ENCODE data around the gene NAA16.
"Not testable (repeated sequence)": the region's sequence is repeated elsewhere in the genome, so short reads cannot be mapped to it uniquely, and the experiment has no call there.

NAA16 gene

DNA sequence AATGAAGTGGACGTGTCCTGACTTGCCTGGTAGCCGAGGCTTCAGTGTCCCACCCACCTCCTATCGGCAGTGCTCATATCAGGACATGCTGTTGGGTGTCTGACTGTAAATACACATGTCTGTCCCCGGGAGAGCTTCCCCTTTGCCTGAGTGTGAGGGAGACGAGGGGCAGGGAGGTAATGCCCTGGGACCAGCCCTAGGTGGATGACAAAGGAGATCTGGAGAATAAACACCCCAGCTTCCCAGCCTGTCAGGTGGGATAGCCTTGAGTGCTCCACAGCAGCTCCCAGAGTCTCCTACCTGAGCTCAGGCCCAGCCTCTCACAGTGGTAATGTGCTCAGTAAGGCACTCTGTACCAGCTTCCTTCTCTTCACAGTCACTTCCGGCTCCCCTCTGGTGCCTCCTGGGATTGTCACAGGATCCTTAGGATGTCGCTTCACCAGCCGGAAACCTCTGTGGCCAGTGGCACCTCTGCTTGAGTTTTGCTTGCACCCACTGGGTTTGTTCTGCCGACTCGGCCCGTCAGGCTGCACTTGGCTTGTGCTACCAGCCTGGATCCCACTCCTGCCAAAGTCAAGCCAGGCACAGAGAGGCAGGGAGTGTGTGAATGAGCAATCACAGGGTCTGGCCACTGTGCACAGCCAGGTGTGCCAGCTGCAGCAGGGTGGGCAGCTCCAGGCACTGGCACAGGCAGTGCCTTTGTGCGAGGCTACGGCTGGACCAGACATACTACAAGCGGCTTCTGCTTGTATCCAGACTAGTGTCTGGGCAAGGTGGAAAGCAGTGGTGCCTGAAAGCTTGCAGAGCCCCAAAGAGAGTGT is 91.8 kb downstream of the NAA16 start:
- no peaks in the 10 kb centered on the region for H3K9me3 Mint-ChIP-seq (ENCODE audit: low read depth)
- H3K36me3 Mint-ChIP-seq: no peaks in the 10 kb centered on the region
- H3K27me3 Mint-ChIP-seq: no peaks in the 10 kb centered on the region
- no peak overlapping the region for H3K4me3 Mint-ChIP-seq
- H3K27ac Mint-ChIP-seq: no peak overlapping the region
- H3K4me1 Mint-ChIP-seq (ENCODE audit: low read depth): no peaks in the 10 kb centered on the region

DNA sequence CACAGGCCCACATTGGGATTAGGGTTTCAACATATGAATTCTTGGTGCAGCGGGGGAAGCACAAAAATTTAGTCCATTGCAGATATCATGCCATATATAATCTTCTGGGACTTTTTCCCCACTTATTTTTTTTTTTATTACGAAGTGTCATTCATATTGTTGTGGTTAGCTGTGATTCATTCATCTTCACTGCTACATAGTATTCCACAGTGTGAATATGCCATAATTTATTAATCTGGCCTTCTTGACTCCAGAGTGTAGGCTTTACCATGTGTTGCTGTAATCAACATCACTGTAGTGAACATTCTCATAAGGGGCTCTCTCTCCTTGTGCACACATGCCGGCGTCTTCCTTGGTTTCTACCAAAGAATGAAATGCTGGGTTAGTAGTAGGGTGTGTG is 92.9 kb downstream of the NAA16 start:
- Mint-ChIP-seq H3K9me3 (ENCODE audit: low read depth) (no peaks in the 10 kb centered on the region), H3K36me3 (no peaks in the 10 kb centered on the region), H3K4me1 (ENCODE audit: low read depth) (no peaks in the 10 kb centered on the region), H3K4me3 (no peak overlapping the region), H3K27ac (no peak overlapping the region), H3K27me3 (no peaks in the 10 kb centered on the region)

DNA sequence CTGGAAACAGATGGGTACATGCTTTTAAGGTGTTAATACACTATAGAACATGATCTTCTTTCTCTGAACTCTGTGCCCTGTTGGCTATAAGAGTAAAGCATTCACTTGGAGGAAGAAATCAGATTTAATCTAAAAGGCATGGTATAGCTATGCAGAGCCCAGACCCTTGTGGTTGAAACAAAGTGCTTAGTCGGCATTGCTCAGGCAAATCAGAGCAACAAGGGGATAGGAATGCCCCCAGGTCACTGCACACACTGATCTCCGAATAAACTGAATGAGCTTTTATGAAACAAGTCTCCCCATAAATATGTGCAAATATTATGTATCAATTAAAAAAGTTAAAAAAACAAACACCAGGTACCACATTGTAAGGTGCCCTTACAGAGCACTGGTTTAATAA is 94.3 kb downstream of the NAA16 start:
- Mint-ChIP-seq H3K36me3 (no peaks in the 10 kb centered on the region), H3K4me3 (no peak overlapping the region), H3K27me3 (no peaks in the 10 kb centered on the region), H3K4me1 (ENCODE audit: low read depth) (no peaks in the 10 kb centered on the region), H3K9me3 (ENCODE audit: low read depth) (no peaks in the 10 kb centered on the region), H3K27ac (no peak overlapping the region)

DNA sequence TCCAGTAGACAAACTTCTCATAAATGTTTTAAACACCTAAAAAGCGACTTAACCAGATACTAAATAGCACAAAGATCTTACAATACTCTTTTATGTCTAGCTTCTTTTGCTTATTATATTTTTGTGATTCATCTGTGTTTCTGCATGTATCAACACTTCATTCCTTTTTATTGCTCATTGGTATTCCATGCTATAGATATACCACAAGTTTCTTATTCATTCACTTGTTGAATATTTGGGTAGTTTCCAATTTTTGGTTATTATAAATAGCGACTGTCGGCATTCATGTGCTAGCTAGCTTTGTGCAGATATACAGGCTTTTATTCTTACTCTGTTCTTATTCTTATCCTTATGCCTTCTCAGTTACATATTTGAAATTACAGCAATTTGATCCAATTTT is 96.3 kb downstream of the NAA16 start:
- no peaks in the 10 kb centered on the region for H3K36me3 Mint-ChIP-seq
- H3K27ac Mint-ChIP-seq: no peak overlapping the region
- no peak overlapping the region for H3K4me3 Mint-ChIP-seq
- no peaks in the 10 kb centered on the region for H3K4me1 Mint-ChIP-seq (ENCODE audit: low read depth)
- no peaks in the 10 kb centered on the region for H3K27me3 Mint-ChIP-seq
- H3K9me3 Mint-ChIP-seq (ENCODE audit: low read depth): no peaks in the 10 kb centered on the region

- no peak overlapping the region for H3K4me3 Mint-ChIP-seq
- no peaks in the 10 kb centered on the region for H3K36me3 Mint-ChIP-seq
- H3K27ac Mint-ChIP-seq: no peak overlapping the region
- H3K4me1 Mint-ChIP-seq (ENCODE audit: low read depth): no peaks in the 10 kb centered on the region
- no peaks in the 10 kb centered on the region for H3K27me3 Mint-ChIP-seq
- no peaks in the 10 kb centered on the region for H3K9me3 Mint-ChIP-seq (ENCODE audit: low read depth)
Observed at GRCh38 chr13:41408121-41408520, 97.1 kb downstream of the NAA16 start.

GRCh38 chr13:41408746-41409145 is 97.7 kb downstream of the NAA16 start:
- Mint-ChIP-seq H3K27me3 (no peaks in the 10 kb centered on the region), H3K4me1 (ENCODE audit: low read depth) (no peaks in the 10 kb centered on the region), H3K27ac (no peak overlapping the region), H3K9me3 (ENCODE audit: low read depth) (no peaks in the 10 kb centered on the region), H3K36me3 (no peaks in the 10 kb centered on the region), H3K4me3 (no peak overlapping the region)

- Mint-ChIP-seq H3K36me3 (no peaks in the 10 kb centered on the region), H3K9me3 (ENCODE audit: low read depth) (no peaks in the 10 kb centered on the region), H3K27me3 (no peaks in the 10 kb centered on the region), H3K27ac (no peak overlapping the region), H3K4me3 (no peak overlapping the region), H3K4me1 (ENCODE audit: low read depth) (no peaks in the 10 kb centered on the region)
Observed at GRCh38 chr13:41409611-41410010, 98.5 kb downstream of the NAA16 start.

GRCh38 chr13:41411060-41411459 is 100.0 kb downstream of the NAA16 start:
- Mint-ChIP-seq H3K4me3 (no peak overlapping the region), H3K27ac (no peak overlapping the region), H3K36me3 (no peaks in the 10 kb centered on the region), H3K27me3 (no peaks in the 10 kb centered on the region), H3K9me3 (ENCODE audit: low read depth) (no peaks in the 10 kb centered on the region), H3K4me1 (ENCODE audit: low read depth) (no peaks in the 10 kb centered on the region)

GRCh38 chr13:41411522-41411921 is 100.5 kb downstream of the NAA16 start:
- H3K27me3 Mint-ChIP-seq: no peaks in the 10 kb centered on the region
- no peaks in the 10 kb centered on the region for H3K36me3 Mint-ChIP-seq
- no peaks in the 10 kb centered on the region for H3K9me3 Mint-ChIP-seq (ENCODE audit: low read depth)
- H3K4me1 Mint-ChIP-seq (ENCODE audit: low read depth): no peaks in the 10 kb centered on the region
- no peak overlapping the region for H3K4me3 Mint-ChIP-seq
- H3K27ac Mint-ChIP-seq: no peak overlapping the region

- H3K4me1 Mint-ChIP-seq (ENCODE audit: low read depth): no peaks in the 10 kb centered on the region
Observed at GRCh38 chr13:41413872-41414271, 102.8 kb downstream of the NAA16 start.

DNA sequence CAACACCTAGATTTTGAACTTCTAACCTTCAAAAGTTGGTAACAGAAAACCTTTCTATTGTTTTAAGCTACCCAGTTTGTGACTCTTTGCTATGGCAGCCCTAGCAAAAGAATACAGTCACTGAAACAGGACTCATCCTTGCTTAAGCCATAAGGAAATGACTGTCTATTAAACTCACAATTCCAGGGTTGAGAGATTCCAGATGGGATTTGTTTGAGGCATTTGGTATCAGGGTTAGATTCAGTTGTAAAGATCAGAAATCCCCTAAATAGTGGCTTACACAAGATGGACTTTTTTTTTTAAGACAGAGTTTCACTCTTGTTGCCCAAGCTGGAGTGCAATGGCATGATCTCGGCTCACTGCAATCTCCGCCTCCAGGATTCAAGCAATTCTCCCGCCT is 105.2 kb downstream of the NAA16 start:
- Mint-ChIP-seq H3K27me3 (no peaks in the 10 kb centered on the region), H3K9me3 (ENCODE audit: low read depth) (no peaks in the 10 kb centered on the region), H3K4me3 (no peak overlapping the region), H3K27ac (no peak overlapping the region), H3K36me3 (peaks cover 3% of the 10 kb centered on the region), H3K4me1 (ENCODE audit: low read depth) (no peaks in the 10 kb centered on the region)

More at GRCh38 chr13:41413872-41414271, 102.8 kb downstream of the NAA16 start:
- Mint-ChIP-seq H3K36me3 (peaks cover 3% of the 10 kb centered on the region), H3K27me3 (no peaks in the 10 kb centered on the region), H3K4me3 (no peak overlapping the region), H3K27ac (no peak overlapping the region), H3K9me3 (ENCODE audit: low read depth) (no peaks in the 10 kb centered on the region)

GRCh38 chr13:41418027-41418426 is 107.0 kb downstream of the NAA16 start:
- Mint-ChIP-seq H3K4me1 (ENCODE audit: low read depth) (no peaks in the 10 kb centered on the region), H3K27ac (no peak overlapping the region), H3K9me3 (ENCODE audit: low read depth) (no peaks in the 10 kb centered on the region), H3K27me3 (no peaks in the 10 kb centered on the region), H3K36me3 (peaks cover 3% of the 10 kb centered on the region), H3K4me3 (no peak overlapping the region)

DNA sequence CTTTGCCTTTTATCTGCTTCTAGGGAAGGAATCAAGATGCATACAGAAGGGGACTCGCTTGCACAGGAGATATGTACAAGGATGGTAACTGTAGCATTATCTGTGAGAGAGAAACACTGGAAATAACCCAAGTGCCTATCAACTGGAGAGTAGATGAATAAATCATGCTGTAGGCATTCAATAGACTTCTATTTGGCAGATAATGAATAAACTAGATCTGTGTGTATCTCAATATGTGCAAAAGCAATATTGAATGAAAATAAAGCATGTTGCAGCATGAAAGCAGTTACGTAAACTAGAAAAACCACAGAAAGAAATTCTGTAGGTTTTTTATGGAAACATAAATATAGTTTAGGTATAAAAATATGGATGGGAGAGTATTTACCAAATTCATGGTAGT is 107.7 kb downstream of the NAA16 start:
- Mint-ChIP-seq H3K4me3 (no peak overlapping the region), H3K27me3 (no peaks in the 10 kb centered on the region)

DNA sequence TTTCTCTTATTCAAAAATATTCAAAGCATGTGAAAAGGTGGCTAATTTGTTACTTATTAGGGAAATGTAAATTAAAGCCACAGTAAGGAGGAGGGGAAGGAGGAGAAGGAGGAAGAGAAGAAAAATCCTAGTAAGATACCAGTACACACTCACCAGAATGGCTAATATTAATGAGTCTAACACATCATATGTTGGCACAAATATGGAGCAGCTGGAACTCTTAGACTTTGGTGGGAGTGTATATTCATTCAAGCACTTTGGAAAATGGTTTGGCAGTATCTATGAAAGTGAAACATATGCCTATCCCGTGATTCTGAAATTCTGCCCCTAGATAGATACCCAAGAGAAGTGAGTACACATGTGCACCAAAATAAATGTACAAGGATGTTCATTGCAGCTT is 108.1 kb downstream of the NAA16 start:
- Mint-ChIP-seq H3K9me3 (ENCODE audit: low read depth) (no peaks in the 10 kb centered on the region), H3K4me1 (ENCODE audit: low read depth) (no peaks in the 10 kb centered on the region), H3K4me3 (no peak overlapping the region), H3K36me3 (peaks cover 3% of the 10 kb centered on the region), H3K27ac (no peak overlapping the region), H3K27me3 (no peaks in the 10 kb centered on the region)

More for the DNA sequence above, 107.7 kb downstream of the NAA16 start:
- Mint-ChIP-seq H3K4me1 (ENCODE audit: low read depth) (no peaks in the 10 kb centered on the region), H3K9me3 (ENCODE audit: low read depth) (no peaks in the 10 kb centered on the region), H3K27ac (no peak overlapping the region), H3K36me3 (peaks cover 3% of the 10 kb centered on the region)

GRCh38 chr13:41420146-41420545 is 109.1 kb downstream of the NAA16 start:
- Mint-ChIP-seq H3K4me1 (ENCODE audit: low read depth) (no peaks in the 10 kb centered on the region), H3K27me3 (no peaks in the 10 kb centered on the region), H3K36me3 (peaks cover 3% of the 10 kb centered on the region), H3K4me3 (no peak overlapping the region), H3K27ac (no peak overlapping the region), H3K9me3 (ENCODE audit: low read depth) (no peaks in the 10 kb centered on the region)

GRCh38 chr13:41421330-41421729 is 110.3 kb downstream of the NAA16 start:
- H3K27me3 Mint-ChIP-seq; H3K4me3 Mint-ChIP-seq; H3K9me3 Mint-ChIP-seq (ENCODE audit: low read depth); H3K27ac Mint-ChIP-seq; H3K4me1 Mint-ChIP-seq (ENCODE audit: low read depth); H3K36me3 Mint-ChIP-seq: not testable (repeated sequence)

Measured in activated naive CD8-positive, alpha-beta T cell (primary cell).